ENCODE results near the gene METTL6.
A peak's percentile ranks its signal among the peaks of the same experiment; 100 is the strongest.
"Not testable (repeated sequence)": the region's sequence is repeated elsewhere in the genome, so short reads cannot be mapped to it uniquely, and the experiment has no call there.

Gene METTL6

DNA sequence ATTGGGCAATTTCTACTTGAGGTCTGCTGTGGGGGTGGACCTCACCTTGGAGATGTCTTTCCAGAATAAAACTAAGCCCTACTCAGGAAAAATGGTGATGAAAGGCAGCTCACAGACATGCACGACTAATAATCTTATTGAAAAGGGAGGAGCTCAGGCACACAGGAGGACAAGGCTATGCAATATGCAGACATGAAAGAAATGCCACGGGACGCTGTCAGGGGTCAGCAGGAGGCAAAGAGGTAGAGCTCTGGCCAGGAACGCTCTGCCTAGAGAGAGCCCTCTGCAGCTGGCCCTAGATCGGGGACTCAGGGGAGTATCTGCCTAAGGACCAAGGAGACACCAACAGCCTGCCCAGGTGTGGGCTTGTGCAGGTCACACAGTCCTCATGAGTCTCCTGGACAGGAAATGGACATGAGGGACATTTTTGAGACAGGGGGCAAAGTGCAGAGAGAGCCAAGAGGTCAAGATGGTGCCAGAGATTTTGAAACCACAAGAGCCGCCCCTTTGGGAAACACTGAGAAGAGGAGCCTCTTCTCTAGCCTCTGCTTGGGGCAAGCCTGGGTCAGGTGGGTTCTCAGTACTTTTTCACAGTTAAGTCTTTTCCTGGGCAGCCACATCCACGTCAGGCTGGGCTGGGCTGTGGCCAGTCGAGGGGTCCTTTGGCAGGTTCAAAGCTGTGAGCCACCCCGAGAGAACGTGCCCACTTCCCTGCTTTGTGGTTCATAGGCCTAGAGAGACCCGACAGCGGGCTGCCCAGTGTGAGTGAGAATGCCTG lies 23.3 kb upstream of the METTL6 start:
- no peak for DNase-seq

DNA sequence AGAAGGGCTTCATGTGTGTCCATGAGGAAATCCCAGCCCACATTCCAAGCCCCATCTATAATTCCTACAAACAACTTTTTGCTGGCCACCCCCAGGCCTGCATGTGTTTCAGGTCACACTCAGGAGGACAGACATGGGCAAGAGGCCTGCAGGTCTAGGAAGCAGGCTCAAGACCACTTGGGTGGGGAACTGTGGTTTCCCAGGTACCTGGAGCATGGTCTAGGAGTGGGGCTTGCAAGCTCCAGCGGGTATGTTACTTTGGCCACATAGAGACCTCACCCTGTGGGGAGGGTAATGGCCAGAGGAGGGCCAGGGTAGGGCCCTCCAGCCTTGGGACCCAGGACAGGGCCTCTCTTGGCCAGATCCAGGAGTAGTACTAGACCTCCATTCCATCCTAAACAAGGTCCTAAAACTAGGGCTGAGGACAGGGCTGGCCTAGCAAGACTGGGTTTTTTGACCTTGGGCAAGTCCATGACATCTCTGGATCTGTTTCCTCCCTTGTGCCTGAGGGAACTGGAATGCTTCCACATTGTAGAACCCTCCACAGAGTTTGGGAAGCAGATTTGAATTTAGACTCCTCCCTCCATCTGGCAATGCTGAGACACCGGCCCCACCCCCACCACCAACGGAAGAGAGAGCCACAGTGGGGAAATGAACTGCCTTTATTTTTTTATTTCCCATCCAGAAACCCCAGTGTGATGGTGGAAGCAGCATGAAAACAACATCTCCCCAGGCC lies 22.3 kb upstream of the METTL6 start:
- no peak for DNase-seq

- no peak for DNase-seq
These were observed 16.6 kb upstream of the METTL6 start for GRCh38 chr3:15443826-15444524.

DNA sequence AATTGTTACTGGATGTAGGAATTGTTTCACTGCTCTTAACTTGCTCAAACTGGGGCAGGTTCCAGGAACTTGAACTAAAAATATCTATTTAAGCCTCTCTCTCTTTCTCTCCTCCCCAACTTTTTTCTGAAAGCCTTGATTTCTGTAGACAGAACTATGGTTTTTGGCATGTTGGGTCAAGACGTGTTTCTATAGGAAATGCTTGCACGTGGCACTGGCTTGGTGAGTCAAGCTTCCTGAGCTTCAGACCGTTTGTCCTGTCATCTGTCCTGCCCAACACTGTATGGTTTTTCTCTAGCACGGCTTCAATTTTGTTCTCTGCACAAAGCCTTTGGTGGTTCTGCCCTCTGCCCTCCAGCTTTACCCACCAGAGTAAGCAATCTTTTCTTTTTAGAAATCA lies 13.5 kb upstream of the METTL6 start:
- DNase-seq = no peak

GRCh38 chr3:15439476-15439875 lies 12.1 kb upstream of the METTL6 start:
- no peak for DNase-seq

- no peak for DNase-seq
These were observed 11.6 kb upstream of the METTL6 start for GRCh38 chr3:15438983-15439382.

- no peak for DNase-seq
These were observed 8.9 kb upstream of the METTL6 start for GRCh38 chr3:15436246-15436645.

DNA sequence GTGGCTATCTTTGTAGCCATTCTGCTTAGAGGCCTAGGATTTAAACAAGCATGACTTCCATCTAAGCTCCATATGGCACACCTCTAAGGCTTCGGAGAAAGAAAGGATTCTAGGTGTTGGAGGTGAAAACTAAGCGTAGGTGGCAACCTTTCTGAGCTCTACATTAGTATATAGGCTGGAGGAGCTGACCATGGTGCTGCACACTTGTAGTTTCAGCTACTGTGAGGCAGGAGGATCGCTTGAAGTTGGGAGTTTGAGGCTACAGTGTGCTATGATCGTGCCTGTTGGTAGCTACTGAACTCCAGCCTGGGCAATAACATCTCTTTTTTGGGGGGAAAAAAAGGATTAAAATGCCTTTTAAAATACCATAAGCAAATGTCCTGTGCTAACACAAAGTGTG lies 7.4 kb upstream of the METTL6 start:
- no peak for DNase-seq

GRCh38 chr3:15433531-15433930 lies 6.2 kb upstream of the METTL6 start:
- no peak for DNase-seq

DNA sequence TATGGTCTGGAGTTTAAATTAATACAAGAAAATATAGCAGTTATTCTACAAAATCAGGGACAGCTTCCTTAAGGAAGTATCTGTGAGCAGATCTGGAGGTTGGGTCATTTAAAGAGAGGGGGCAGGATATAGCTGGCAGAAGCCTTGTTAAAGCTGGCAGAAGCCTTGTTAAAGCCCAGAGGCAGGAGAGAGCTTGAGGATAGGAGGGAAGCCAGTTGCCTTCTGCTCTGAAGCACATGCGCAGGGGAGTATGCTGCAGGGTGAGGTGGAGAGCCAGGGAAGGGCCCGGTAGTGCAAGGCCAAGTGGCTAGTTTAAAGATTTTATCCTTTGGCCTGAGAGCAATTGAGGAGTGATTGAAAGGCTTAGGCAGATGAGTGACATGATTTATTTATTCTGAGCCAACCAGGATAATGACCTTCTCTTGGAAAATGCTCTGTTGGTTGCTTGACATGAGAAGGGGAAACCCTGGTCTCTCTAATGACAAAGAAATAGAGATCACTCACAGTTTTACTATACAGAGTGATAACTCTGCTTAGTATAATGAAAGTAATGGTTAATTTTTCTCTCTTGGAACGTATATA lies 4.0 kb upstream of the METTL6 start:
- no peak for DNase-seq

GRCh38 chr3:15430624-15431023 lies 3.3 kb upstream of the METTL6 start:
- DNase-seq = no peak

GRCh38 chr3:15429080-15429479 lies 1.7 kb upstream of the METTL6 start:
- no peak for DNase-seq

DNA sequence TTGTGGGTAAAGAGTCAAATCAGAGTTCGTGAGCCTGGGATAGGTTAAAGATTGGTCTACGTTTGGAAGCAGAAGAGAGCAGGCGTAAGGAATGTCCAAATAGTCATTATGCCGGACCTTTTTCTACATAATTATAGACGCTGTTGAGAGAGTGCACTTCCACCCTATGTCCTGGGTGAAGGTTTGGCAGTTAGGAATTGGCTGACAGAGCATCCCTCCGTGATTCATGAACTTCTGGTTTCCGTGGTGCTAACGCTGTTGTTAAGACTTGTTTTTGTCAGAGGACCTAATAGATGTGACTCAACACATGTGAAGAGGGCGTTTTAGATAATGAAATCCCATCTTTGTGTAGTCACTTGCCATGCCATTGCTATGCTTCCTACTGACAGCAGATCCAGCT lies 1.2 kb upstream of the METTL6 start:
- DNase-seq = peak in 1 of 2 experiments; percentile 53

GRCh38 chr3:15427981-15428380 lies 637 bp upstream of the METTL6 start:
- no peak for DNase-seq

- no peak for DNase-seq
These were observed 695 bp downstream of the METTL6 start for GRCh38 chr3:15426579-15427118.

GRCh38 chr3:15420871-15421270 lies 6.5 kb downstream of the METTL6 start:
- DNase-seq = peak in 1 of 2 experiments; percentile 26

DNA sequence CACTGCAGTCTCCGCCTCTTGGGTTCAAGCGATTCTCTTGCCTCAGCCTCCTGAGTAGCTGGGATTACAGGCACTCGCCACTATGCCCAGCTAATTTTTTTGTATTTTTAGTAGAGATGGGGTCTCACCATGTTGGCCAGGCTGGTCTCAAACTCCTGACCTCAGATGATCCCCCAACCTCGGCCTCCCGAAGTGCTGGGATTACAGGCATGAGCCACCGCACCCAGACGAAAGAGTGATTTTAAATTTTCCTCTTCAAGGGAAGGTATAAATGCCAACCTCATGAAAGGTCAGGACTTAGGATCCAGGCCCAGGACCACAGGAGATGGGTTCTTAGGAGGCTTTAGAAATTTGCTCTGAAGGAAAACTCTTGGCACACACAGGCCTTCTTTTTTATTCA lies 16.4 kb downstream of the METTL6 start:
- DNase-seq = not testable (repeated sequence)

DNA sequence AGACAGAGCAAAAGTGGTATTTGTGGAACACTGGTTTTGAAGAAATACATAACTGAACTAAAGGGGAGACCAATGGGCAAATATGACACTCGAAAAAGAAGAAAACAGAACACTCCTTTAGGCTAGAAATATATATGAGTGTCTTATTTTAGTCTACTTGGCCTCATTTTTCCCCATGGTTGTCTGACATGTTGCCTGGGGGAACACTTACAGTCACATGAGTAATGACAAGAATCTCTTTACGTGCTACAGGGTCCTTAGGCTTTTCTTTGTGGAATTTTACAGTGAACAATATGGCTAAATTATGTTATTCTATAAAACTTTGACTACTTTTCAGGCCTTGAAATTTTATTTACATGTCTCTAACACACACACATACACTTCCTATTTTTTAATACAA lies 17.6 kb downstream of the METTL6 start:
- no peak for DNase-seq

DNA sequence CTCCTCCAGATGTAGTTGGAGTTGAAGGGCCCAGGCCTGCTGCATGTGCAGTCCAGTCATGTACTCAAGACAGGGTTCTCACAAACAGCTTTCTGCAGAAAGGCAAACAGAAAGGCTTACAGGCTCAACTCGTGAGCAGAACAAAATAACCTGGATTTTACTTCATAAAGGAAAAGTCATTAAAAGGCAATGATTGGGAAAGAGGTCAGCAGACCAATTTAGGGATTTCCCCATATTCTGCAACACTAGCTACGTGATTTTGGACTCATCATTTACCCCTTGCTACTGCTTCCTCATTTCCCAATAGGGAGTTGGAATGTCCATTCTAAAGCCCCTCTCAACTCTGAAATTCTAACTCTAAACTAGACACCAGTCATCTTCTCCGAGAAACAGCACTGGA lies 18.1 kb downstream of the METTL6 start:
- DNase-seq = no peak

GRCh38 chr3:15405448-15406050 lies 21.8 kb downstream of the METTL6 start:
- peak in 1 of 2 experiments; percentile 64 for DNase-seq

- DNase-seq = no peak
These were observed 22.6 kb downstream of the METTL6 start for GRCh38 chr3:15404767-15405166.

DNA sequence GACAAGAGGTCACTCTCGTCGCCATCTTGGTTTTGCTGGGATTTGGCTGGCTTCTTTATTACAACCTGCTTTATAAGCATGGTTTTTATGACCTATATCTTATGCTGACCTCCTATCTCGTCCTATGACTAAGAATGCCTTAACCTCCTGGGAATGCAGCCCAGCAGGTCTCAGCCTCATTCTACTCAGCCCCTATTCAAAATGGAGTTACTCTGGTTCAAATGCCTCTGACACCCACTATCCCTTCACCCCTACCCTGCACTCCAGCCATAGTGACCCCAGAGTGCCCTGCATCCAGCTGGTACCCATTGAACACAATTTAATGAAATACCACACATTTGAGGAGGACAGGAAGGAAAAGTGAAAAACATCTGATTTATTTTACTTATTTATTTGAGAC lies 23.4 kb downstream of the METTL6 start:
- no peak for DNase-seq

- DNase-seq = no peak
These were observed 23.8 kb downstream of the METTL6 start for GRCh38 chr3:15403495-15403894.
